GM18526 (cell line): Measurements from ENCODE around the gene CNTN5.

Experiments
- POLR2A ChIP-seq: IDR thresholded peaks from 3 replicates; pipeline ENCODE4 v1.6.1; 2011; ENCODE audit not compliant: insufficient read length; ENCODE audit errors: extremely low read depth

CNTN5 gene

GRCh38 chr11:99489581-99489980 is 468.8 kb downstream of the CNTN5 start:
- no peak for TF ChIP-seq POLR2A

GRCh38 chr11:99494065-99494464 is 473.3 kb downstream of the CNTN5 start:
- no peak for TF ChIP-seq POLR2A

- TF ChIP-seq POLR2A: no peak
Observed at GRCh38 chr11:99501655-99502054, 480.9 kb downstream of the CNTN5 start.

GRCh38 chr11:99505316-99505715 is 484.6 kb downstream of the CNTN5 start:
- TF ChIP-seq POLR2A: no peak

- no peak for TF ChIP-seq POLR2A
Observed at GRCh38 chr11:99505831-99506230, 485.1 kb downstream of the CNTN5 start.

GRCh38 chr11:99509863-99510262 is 489.1 kb downstream of the CNTN5 start:
- no peak for TF ChIP-seq POLR2A

- no peak for TF ChIP-seq POLR2A
Observed at GRCh38 chr11:99513368-99513767, 492.6 kb downstream of the CNTN5 start.

GRCh38 chr11:99519095-99519494 is 498.3 kb downstream of the CNTN5 start:
- no peak for TF ChIP-seq POLR2A

GRCh38 chr11:99522467-99523173 is 501.9 kb downstream of the CNTN5 start:
- no peak for TF ChIP-seq POLR2A

- no peak for TF ChIP-seq POLR2A
Observed at GRCh38 chr11:99531468-99531867, 510.7 kb downstream of the CNTN5 start.

- TF ChIP-seq POLR2A: no peak
Observed at GRCh38 chr11:99534812-99535211, 514.1 kb downstream of the CNTN5 start.

GRCh38 chr11:99535406-99535805 is 514.7 kb downstream of the CNTN5 start:
- TF ChIP-seq POLR2A: no peak

- TF ChIP-seq POLR2A: no peak
Observed at GRCh38 chr11:99535819-99536218, 515.1 kb downstream of the CNTN5 start.

GRCh38 chr11:99537681-99538080 is 516.9 kb downstream of the CNTN5 start:
- TF ChIP-seq POLR2A: no peak

GRCh38 chr11:99545616-99546015 is 524.9 kb downstream of the CNTN5 start:
- no peak for TF ChIP-seq POLR2A

- TF ChIP-seq POLR2A: no peak
Observed at GRCh38 chr11:99548264-99548663, 527.5 kb downstream of the CNTN5 start.

- no peak for TF ChIP-seq POLR2A
Observed at GRCh38 chr11:99554232-99554903, 533.6 kb downstream of the CNTN5 start.
